Neural cell (in vitro differentiated cells): ENCODE data around the gene DNMT3A. TPM values are rescaled to one million over a fixed set of nuclear protein-coding genes. Genes with fewer than 3 reads are reported as not detected.

Source experiments
- H2AFZ ChIP-seq: fragments of 200-600, 300-800 bp; sonication (generic), shearing (Covaris generic); 2 replicates; pipeline ENCODE4 v1.6.0; 2014; ENCODE audit warnings: low read depth, mild to moderate bottlenecking, antibody characterized with exemption, low read length, moderate library complexity
- H3F3A ChIP-seq: fragments of 200-600 bp; shearing (Covaris generic); 2 replicates; pipeline ENCODE4 v1.6.1; 2016; ENCODE audit warnings: mild to moderate bottlenecking, moderate library complexity, mixed read lengths, antibody characterized with exemption, low read length; ENCODE audit not compliant: insufficient read depth, poor library complexity, severe bottlenecking
- H3K27ac ChIP-seq: fragments of 200-600, 300-800 bp; sonication (generic), shearing (Covaris generic); 2 replicates; pipeline ENCODE4 v1.5.1; 2014; ENCODE audit warnings: mild to moderate bottlenecking, low read length, moderate library complexity
- H3K27me3 ChIP-seq: fragments of 300-800, 200-600 bp; sonication (generic), shearing (Covaris generic); 2 replicates; pipeline ENCODE4 v1.6.0; 2014; ENCODE audit warnings: mild to moderate bottlenecking, low read depth, low read length, moderate library complexity; ENCODE audit not compliant: insufficient read depth
- H3K36me3 ChIP-seq: fragments of 300-800, 200-600 bp; sonication (generic), shearing (Covaris generic); 2 replicates; pipeline ENCODE4 v1.5.1; 2014; ENCODE audit warnings: mild to moderate bottlenecking, antibody characterized with exemption, low read length, moderate library complexity; ENCODE audit not compliant: insufficient read depth
- H3K4me2 ChIP-seq: fragments of 300-800, 200-600 bp; sonication (generic), shearing (Covaris generic); 2 replicates; pipeline ENCODE4 v1.6.0; 2014; ENCODE audit warnings: mild to moderate bottlenecking, low read length
- H3K4me3 ChIP-seq: fragments of 300-800, 200-600 bp; sonication (generic), shearing (Covaris generic); 2 replicates; pipeline ENCODE4 v1.5.1; 2014; ENCODE audit warnings: mild to moderate bottlenecking, low read length, moderate library complexity
- H3K79me2 ChIP-seq: fragments of 200-600 bp; shearing (Covaris generic); replicated peaks from 2 replicates; pipeline ENCODE4 v1.6.0; 2014; ENCODE audit warnings: mild to moderate bottlenecking, low read length, moderate library complexity; ENCODE audit not compliant: insufficient read depth
- H3K9ac ChIP-seq: fragments of 300-800, 200-600 bp; sonication (generic), shearing (Covaris generic); 2 replicates; pipeline ENCODE4 v1.6.1; 2016; ENCODE audit warnings: mild to moderate bottlenecking, low read length, mixed read lengths
- H3K9me2 ChIP-seq: fragments of 200-600 bp; shearing (Covaris generic); 2 replicates; pipeline ENCODE4 v1.6.1; 2016; ENCODE audit warnings: mild to moderate bottlenecking, low read length, mixed read lengths; ENCODE audit not compliant: insufficient read depth
- H3K9me3 ChIP-seq: fragments of 200-600, 300-800 bp; sonication (generic), shearing (Covaris generic); 2 replicates; pipeline ENCODE4 v1.6.1; 2016; ENCODE audit warnings: mild to moderate bottlenecking, mixed run types, low read length, moderate library complexity, mixed read lengths
- H4K20me1 ChIP-seq: fragments of 200-600 bp; shearing (Covaris generic); 2 replicates; pipeline ENCODE4 v1.6.1; 2016; ENCODE audit warnings: mild to moderate bottlenecking, mixed run types; ENCODE audit not compliant: insufficient read depth
- CTCF ChIP-seq: fragments of 450-650 bp; IDR thresholded peaks from 2 replicates; pipeline ENCODE4 v1.5.1; 2014; ENCODE audit warnings: antibody characterized with exemption, mild to moderate bottlenecking, moderate library complexity; ENCODE audit not compliant: poor library complexity, severe bottlenecking
- EP300 ChIP-seq: fragments of 450-650 bp; conservative IDR thresholded peaks from 2 replicates; pipeline ENCODE4 v1.6.1; 2014; ENCODE audit warnings: antibody characterized with exemption, mild to moderate bottlenecking, moderate library complexity; ENCODE audit not compliant: poor library complexity, severe bottlenecking
- EZH2 ChIP-seq: fragments of 200-600, 300-800 bp; shearing (Covaris generic), sonication (generic); IDR thresholded peaks from 2 replicates; pipeline ENCODE4 v1.6.1; 2014; ENCODE audit warnings: antibody characterized with exemption, low read length, borderline replicate concordance, mild to moderate bottlenecking; ENCODE audit not compliant: insufficient read depth, poor library complexity, severe bottlenecking
- MXI1 ChIP-seq: fragments of 450-650 bp; conservative IDR thresholded peaks from 2 replicates; pipeline ENCODE4 v1.6.1; 2014; ENCODE audit warnings: antibody characterized with exemption, mild to moderate bottlenecking; ENCODE audit not compliant: poor library complexity, severe bottlenecking
- POLR2AphosphoS5 ChIP-seq: IDR thresholded peaks from 2 replicates; pipeline ENCODE4 v1.6.1; 2012
- RAD21 ChIP-seq: fragments of 450-650 bp; conservative IDR thresholded peaks from 2 replicates; pipeline ENCODE4 v1.6.1; 2014; ENCODE audit warnings: antibody characterized with exemption, mild to moderate bottlenecking, moderate library complexity
- SMC3 ChIP-seq: fragments of 450-650 bp; conservative IDR thresholded peaks from 2 replicates; pipeline ENCODE4 v1.6.1; 2014; ENCODE audit warnings: antibody characterized with exemption, mild to moderate bottlenecking, moderate library complexity; ENCODE audit not compliant: poor library complexity
- TAF1 ChIP-seq: IDR thresholded peaks from 2 replicates; pipeline ENCODE4 v1.6.1; 2012; ENCODE audit warnings: low read depth
- polyA plus RNA-seq: library from polyadenylated mRNA; depleted of rRNA; stranded (reverse); fragments of >200 nt; gene quantifications from 2 replicates; pipeline ENCODE4 v1.2.3, GENCODE V29; 2014
- TF ChIP-seq, protein P1 (sequence below): IDR thresholded peaks from 2 replicates; pipeline ENCODE4 v1.6.1; 2012; ENCODE audit warnings: borderline replicate concordance

The DNMT3A gene
- polyA plus RNA-seq, 1 donor from 2014 or later: 33.0 TPM

- H2AFZ ChIP-seq: no peak overlapping the region
- no peaks in the 10 kb centered on the region for H3F3A ChIP-seq
- H4K20me1 ChIP-seq: no peaks in the 10 kb centered on the region
- H3K27ac ChIP-seq: no peak overlapping the region
- H3K9me2 ChIP-seq: no peaks in the 10 kb centered on the region
- no peaks in the 10 kb centered on the region for H3K36me3 ChIP-seq
- no peak overlapping the region for H3K9ac ChIP-seq
- H3K79me2 ChIP-seq: no peaks in the 10 kb centered on the region
- no peak for TF ChIP-seq TAF1
- TF ChIP-seq, protein P1, sequence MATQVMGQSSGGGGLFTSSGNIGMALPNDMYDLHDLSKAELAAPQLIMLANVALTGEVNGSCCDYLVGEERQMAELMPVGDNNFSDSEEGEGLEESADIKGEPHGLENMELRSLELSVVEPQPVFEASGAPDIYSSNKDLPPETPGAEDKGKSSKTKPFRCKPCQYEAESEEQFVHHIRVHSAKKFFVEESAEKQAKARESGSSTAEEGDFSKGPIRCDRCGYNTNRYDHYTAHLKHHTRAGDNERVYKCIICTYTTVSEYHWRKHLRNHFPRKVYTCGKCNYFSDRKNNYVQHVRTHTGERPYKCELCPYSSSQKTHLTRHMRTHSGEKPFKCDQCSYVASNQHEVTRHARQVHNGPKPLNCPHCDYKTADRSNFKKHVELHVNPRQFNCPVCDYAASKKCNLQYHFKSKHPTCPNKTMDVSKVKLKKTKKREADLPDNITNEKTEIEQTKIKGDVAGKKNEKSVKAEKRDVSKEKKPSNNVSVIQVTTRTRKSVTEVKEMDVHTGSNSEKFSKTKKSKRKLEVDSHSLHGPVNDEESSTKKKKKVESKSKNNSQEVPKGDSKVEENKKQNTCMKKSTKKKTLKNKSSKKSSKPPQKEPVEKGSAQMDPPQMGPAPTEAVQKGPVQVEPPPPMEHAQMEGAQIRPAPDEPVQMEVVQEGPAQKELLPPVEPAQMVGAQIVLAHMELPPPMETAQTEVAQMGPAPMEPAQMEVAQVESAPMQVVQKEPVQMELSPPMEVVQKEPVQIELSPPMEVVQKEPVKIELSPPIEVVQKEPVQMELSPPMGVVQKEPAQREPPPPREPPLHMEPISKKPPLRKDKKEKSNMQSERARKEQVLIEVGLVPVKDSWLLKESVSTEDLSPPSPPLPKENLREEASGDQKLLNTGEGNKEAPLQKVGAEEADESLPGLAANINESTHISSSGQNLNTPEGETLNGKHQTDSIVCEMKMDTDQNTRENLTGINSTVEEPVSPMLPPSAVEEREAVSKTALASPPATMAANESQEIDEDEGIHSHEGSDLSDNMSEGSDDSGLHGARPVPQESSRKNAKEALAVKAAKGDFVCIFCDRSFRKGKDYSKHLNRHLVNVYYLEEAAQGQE: no peak
- TF ChIP-seq POLR2AphosphoS5: no peak
- no peak for TF ChIP-seq SMC3
- no peak for TF ChIP-seq CTCF
- TF ChIP-seq RAD21: no peak
- TF ChIP-seq MXI1: no peak
- TF ChIP-seq EP300: no peak
- TF ChIP-seq EZH2: no peak
- no peak overlapping the region for H3K4me3 ChIP-seq
- H3K4me2 ChIP-seq: no peak overlapping the region
- no peaks in the 10 kb centered on the region for H3K9me3 ChIP-seq
- no peaks in the 10 kb centered on the region for H3K27me3 ChIP-seq
These were observed 139.4 kb downstream of the DNMT3A start for GRCh38 chr2:25202275-25202674.

DNA sequence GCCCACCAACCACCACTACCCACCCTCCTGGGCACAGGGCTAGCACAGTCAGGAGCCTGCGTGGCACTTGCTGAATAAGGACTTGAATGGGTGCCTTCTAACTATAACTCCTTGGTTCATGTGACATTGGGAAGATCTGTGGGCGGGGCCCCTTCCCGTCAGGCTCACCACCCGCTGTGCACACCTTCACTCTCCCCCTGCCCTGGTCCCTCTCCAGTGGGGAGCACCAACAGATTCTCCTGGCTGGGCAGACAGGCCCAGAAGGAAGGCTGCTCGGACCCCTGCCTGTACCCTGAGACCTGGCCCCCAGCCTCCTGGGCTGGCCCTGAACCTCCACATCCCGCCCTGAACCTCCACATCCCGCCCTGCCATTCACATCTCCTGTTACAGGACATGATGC lies 139.9 kb downstream of the DNMT3A start:
- no peaks in the 10 kb centered on the region for H3K36me3 ChIP-seq
- H3F3A ChIP-seq: no peaks in the 10 kb centered on the region
- H3K9me2 ChIP-seq: no peaks in the 10 kb centered on the region
- H3K79me2 ChIP-seq: no peaks in the 10 kb centered on the region
- H4K20me1 ChIP-seq: no peaks in the 10 kb centered on the region
- H3K4me3 ChIP-seq: no peak overlapping the region
- H3K9ac ChIP-seq: no peak overlapping the region
- TF ChIP-seq EP300 (no peak), EZH2 (no peak), CTCF (no peak), TAF1 (no peak), SMC3 (no peak), POLR2AphosphoS5 (no peak)
- TF ChIP-seq, protein P1: no peak
- no peak overlapping the region for H3K27ac ChIP-seq
- no peak overlapping the region for H3K4me2 ChIP-seq
- no peak overlapping the region for H2AFZ ChIP-seq
- H3K27me3 ChIP-seq: no peaks in the 10 kb centered on the region
- no peaks in the 10 kb centered on the region for H3K9me3 ChIP-seq
